ENCODE results near the gene PCTP. TPM values are rescaled to one million over a fixed set of nuclear protein-coding genes. Genes with fewer than 3 reads are reported as not detected.

PCTP gene
- total RNA-seq, 1 donor = 11.2 TPM

DNA sequence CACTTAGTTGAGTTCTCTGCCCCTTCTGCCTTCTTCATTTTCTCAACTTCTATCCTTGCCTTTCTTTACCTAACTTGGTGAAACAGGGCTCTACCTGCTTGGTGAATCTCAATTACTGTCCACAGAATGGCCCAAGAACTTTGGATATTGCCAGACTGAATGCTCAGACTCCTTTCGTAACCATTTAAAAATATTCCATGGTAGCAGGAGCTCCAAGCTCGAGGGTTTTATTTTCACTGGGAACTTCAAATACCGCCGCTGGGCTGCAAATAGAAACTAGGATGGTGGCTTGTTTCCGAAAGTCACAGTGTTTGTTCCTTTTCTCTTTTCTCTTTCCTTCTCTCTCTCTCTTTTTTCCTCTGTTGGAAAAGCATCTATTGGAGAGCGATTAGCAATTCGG, 41.4 kb upstream of the PCTP start:
- TF ChIP-seq CTCF (IDR thresholded peaks at IDR 0.05; ENCODE audit: insufficient read depth, low read depth, low read length) = no peak
- no peak overlapping the region for H3K4me3 ChIP-seq (ENCODE audit: low read depth, low read length)
- DNase-seq (ENCODE audit: low read depth) = no peak

- DNase-seq (ENCODE audit: low read depth) = no peak
- TF ChIP-seq CTCF (IDR thresholded peaks at IDR 0.05; ENCODE audit: insufficient read depth, low read depth, low read length) = no peak
- H3K4me3 ChIP-seq (ENCODE audit: low read depth, low read length) = no peak overlapping the region
Measured at GRCh38 chr17:55709984-55710383, 40.9 kb upstream of the PCTP start.

- DNase-seq (ENCODE audit: low read depth) = peak; percentile 87
- no peak overlapping the region for H3K4me3 ChIP-seq (ENCODE audit: low read depth, low read length)
- TF ChIP-seq CTCF (IDR thresholded peaks at IDR 0.05; ENCODE audit: insufficient read depth, low read depth, low read length) = no peak
Measured at GRCh38 chr17:55710410-55710809, 40.4 kb upstream of the PCTP start.

DNA sequence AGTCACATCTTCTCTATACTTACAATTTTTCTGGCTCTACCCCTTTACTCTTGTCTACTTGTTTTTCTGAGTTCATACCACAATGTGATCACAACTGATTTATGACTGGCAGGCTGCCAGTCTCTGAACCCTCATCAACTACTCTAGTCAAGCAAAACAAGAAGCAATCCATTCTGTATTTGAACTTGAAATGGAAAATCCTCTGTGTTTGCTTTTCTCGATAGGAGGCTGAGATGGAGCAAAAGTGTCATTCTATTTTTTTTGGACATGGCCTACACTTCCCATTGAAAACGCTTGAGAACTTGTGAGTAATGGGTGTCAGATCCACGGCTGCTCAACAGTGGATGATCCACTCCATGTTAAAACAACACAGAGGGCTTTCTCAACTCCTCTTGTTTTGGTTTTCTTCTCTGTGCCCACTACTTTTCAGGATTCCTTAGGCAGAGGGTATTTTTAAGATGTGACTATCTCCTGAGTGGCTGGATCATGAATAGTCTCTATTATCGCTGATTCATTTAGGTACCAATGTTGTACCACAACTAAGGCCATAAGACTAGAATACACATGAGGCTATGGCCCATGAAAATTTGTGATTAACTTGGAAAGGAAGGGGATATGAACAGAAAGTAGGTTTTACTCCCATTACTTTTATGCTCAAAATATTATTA, 39.9 kb upstream of the PCTP start:
- no peak overlapping the region for H3K4me3 ChIP-seq (ENCODE audit: low read depth, low read length)
- TF ChIP-seq CTCF (IDR thresholded peaks at IDR 0.05; ENCODE audit: insufficient read depth, low read depth, low read length) = no peak
- no peak for DNase-seq (ENCODE audit: low read depth)

- no peak for DNase-seq (ENCODE audit: low read depth)
- H3K4me3 ChIP-seq (ENCODE audit: low read depth, low read length) = no peak overlapping the region
- no peak for TF ChIP-seq CTCF (IDR thresholded peaks at IDR 0.05; ENCODE audit: insufficient read depth, low read depth, low read length)
Measured at GRCh38 chr17:55717432-55717831, 33.4 kb upstream of the PCTP start.

- peak; percentile 84 for DNase-seq (ENCODE audit: low read depth)
- peak; percentile 80 for TF ChIP-seq CTCF (IDR thresholded peaks at IDR 0.05; ENCODE audit: insufficient read depth, low read depth, low read length)
- no peak overlapping the region for H3K4me3 ChIP-seq (ENCODE audit: low read depth, low read length)
Measured at GRCh38 chr17:55717898-55718735, 32.7 kb upstream of the PCTP start.
